MCF 10A (cell line): ENCODE results near the gene PCP4. TPM values are rescaled to one million over a fixed set of nuclear protein-coding genes. Genes with fewer than 3 reads are reported as not detected.

Source experiments
- BruUV-seq: library from RNA; stranded (reverse); fragments of 400-500 nt; replicated peaks from 2 replicates; lab custom pipeline; 2021; lab: Mats Ljungman, UMichigan
- CTCF ChIA-PET: fragments of 300-600 bp; sonication (Branson Sonifier 250); formaldehyde crosslinking; extraction: SDS; loops from one replicate; lab custom pipeline; 2021; ENCODE audit warnings: antibody characterized with exemption, inconsistent platforms; lab: Yijun Ruan, JAX
- POLR2A ChIA-PET: fragments of 300-600, 350-650 bp; sonication (Branson Sonifier 250); formaldehyde crosslinking; extraction: SDS; loops from one replicate; lab custom pipeline; 2020; ENCODE audit warnings: antibody characterized with exemption, inconsistent platforms; lab: Yijun Ruan, JAX
- DNase-seq: peaks from one replicate; pipeline ENCODE4 v3.0.0-alpha.2; 2018; ENCODE audit not compliant: unreplicated experiment
- H3K27ac Mint-ChIP-seq: one replicate; pipeline ENCODE4 v1.8.0; 2022; ENCODE audit warnings: mild to moderate bottlenecking, low read depth, mixed read lengths; ENCODE audit not compliant: unreplicated experiment
- H3K27me3 Mint-ChIP-seq: one replicate; pipeline ENCODE4 v1.8.0; 2022; ENCODE audit warnings: mixed read lengths; ENCODE audit not compliant: insufficient read depth, unreplicated experiment
- H3K36me3 Mint-ChIP-seq: one replicate; pipeline ENCODE4 v1.8.0; 2022; ENCODE audit warnings: mild to moderate bottlenecking, moderate library complexity, mixed read lengths; ENCODE audit not compliant: insufficient read depth, unreplicated experiment
- H3K4me1 Mint-ChIP-seq: one replicate; pipeline ENCODE4 v1.8.0; 2022; ENCODE audit warnings: mixed read lengths; ENCODE audit not compliant: insufficient read depth, unreplicated experiment
- H3K4me3 Mint-ChIP-seq: one replicate; pipeline ENCODE4 v1.8.0; 2022; ENCODE audit warnings: mild to moderate bottlenecking, moderate library complexity, mixed read lengths; ENCODE audit not compliant: unreplicated experiment
- H3K9me3 Mint-ChIP-seq: one replicate; pipeline ENCODE4 v1.8.0; 2022; ENCODE audit warnings: mixed read lengths; ENCODE audit not compliant: unreplicated experiment
- CTCF ChIP-seq: fragments of 200-600 bp; IDR thresholded peaks from one replicate; pipeline ENCODE4 v1.8.0; 2022; ENCODE audit warnings: antibody characterized with exemption, mild to moderate bottlenecking; ENCODE audit not compliant: unreplicated experiment
- intact Hi-C: fragments of 100-400 bp; cut with micrococcal nuclease; formaldehyde crosslinking; loops from 2 replicates; pipeline ENCODE4 v1.14.1; 2022
- total RNA-seq: library from RNA; stranded (reverse); gene quantifications from 2 replicates; pipeline ENCODE4 v1.2.3, GENCODE V29; 2022

Gene PCP4
- total RNA-seq, 1 experiment from 2014 or later = not detected

- ChIA-PET POLR2A (no interaction called here), CTCF (interaction anchor here (0.7 to 0.9 kb wide), 2 partner anchors 17 to 169 kb away, joined by 3 read pairs; no protein-coding TSS in a partner anchor)
- Mint-ChIP-seq H3K9me3 (peaks cover 12% of the 10 kb centered on the region), H3K4me1 (no peaks in the 10 kb centered on the region), H3K27ac (no peak overlapping the region), H3K36me3 (no peaks in the 10 kb centered on the region), H3K4me3 (no peak overlapping the region), H3K27me3 (peaks cover 42% of the 10 kb centered on the region)
- no peak for DNase-seq
- intact Hi-C loops = no loop called here
- no peak for TF ChIP-seq CTCF
- no TSS peak for BruUV-seq
These were observed 84.2 kb downstream of the PCP4 start for GRCh38 chr21:39951183-39952101.

- intact Hi-C loops = no loop called here
- Mint-ChIP-seq H3K9me3 (peaks cover 4% of the 10 kb centered on the region), H3K4me3 (no peak overlapping the region), H3K27me3 (peaks cover 33% of the 10 kb centered on the region), H3K36me3 (no peaks in the 10 kb centered on the region), H3K4me1 (no peaks in the 10 kb centered on the region), H3K27ac (no peak overlapping the region)
- CTCF ChIA-PET = interaction anchor here (0.7 kb wide), 1 partner anchor 168 kb away, joined by 3 read pairs; no protein-coding TSS in a partner anchor
- POLR2A ChIA-PET = no interaction called here
- no TSS peak for BruUV-seq
- no peak for DNase-seq
- TF ChIP-seq CTCF = no peak
These were observed 85.0 kb downstream of the PCP4 start for GRCh38 chr21:39952265-39952664.

- Mint-ChIP-seq H3K9me3 (peaks cover 11% of the 10 kb centered on the region), H3K27me3 (peaks cover 27% of the 10 kb centered on the region), H3K4me1 (no peaks in the 10 kb centered on the region), H3K4me3 (no peak overlapping the region), H3K27ac (no peak overlapping the region), H3K36me3 (no peaks in the 10 kb centered on the region)
- ChIA-PET CTCF (interaction anchor here (0.6 to 1.7 kb wide), 2 partner anchors 101 to 166 kb away, joined by 3 to 5 read pairs; no protein-coding TSS in a partner anchor), POLR2A (no interaction called here)
- no peak for DNase-seq
- no peak for TF ChIP-seq CTCF
- intact Hi-C loops = no loop called here
- no TSS peak for BruUV-seq
These were observed 87.3 kb downstream of the PCP4 start for GRCh38 chr21:39954570-39954969.

- H3K4me1 Mint-ChIP-seq = no peaks in the 10 kb centered on the region
- DNase-seq = no peak
- ChIA-PET POLR2A (interaction anchor here (0.6 kb wide), 1 partner anchor 173 kb away, joined by 4 read pairs; no protein-coding TSS in a partner anchor), CTCF (interaction anchor here (0.5 to 1.7 kb wide), 3 partner anchors 23 to 166 kb away, joined by 3 to 5 read pairs (median 3); no protein-coding TSS in a partner anchor)
- no peak overlapping the region for H3K4me3 Mint-ChIP-seq
- intact Hi-C loops = no loop called here
- H3K27ac Mint-ChIP-seq = no peak overlapping the region
- no TSS peak for BruUV-seq
- no peak for TF ChIP-seq CTCF
- H3K9me3 Mint-ChIP-seq = peaks cover 18% of the 10 kb centered on the region
- no peaks in the 10 kb centered on the region for H3K36me3 Mint-ChIP-seq
- H3K27me3 Mint-ChIP-seq = peaks cover 24% of the 10 kb centered on the region
These were observed 88.1 kb downstream of the PCP4 start for GRCh38 chr21:39955326-39955725.
